Stimulated activated CD8-positive, alpha-beta memory T cell treated with anti-CD3 and anti-CD28 coated beads, Interleukin-7, amount 100 ng/mL, for 24 hours (primary cell): ENCODE results near the gene TRIM17.

ENCODE experiments used
- DNase-seq: peaks from one replicate; pipeline ENCODE4 v3.0.0-alpha.2; 2020; ENCODE audit warnings: low read depth

The TRIM17 gene, protein sequence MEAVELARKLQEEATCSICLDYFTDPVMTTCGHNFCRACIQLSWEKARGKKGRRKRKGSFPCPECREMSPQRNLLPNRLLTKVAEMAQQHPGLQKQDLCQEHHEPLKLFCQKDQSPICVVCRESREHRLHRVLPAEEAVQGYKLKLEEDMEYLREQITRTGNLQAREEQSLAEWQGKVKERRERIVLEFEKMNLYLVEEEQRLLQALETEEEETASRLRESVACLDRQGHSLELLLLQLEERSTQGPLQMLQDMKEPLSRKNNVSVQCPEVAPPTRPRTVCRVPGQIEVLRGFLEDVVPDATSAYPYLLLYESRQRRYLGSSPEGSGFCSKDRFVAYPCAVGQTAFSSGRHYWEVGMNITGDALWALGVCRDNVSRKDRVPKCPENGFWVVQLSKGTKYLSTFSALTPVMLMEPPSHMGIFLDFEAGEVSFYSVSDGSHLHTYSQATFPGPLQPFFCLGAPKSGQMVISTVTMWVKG

DNA sequence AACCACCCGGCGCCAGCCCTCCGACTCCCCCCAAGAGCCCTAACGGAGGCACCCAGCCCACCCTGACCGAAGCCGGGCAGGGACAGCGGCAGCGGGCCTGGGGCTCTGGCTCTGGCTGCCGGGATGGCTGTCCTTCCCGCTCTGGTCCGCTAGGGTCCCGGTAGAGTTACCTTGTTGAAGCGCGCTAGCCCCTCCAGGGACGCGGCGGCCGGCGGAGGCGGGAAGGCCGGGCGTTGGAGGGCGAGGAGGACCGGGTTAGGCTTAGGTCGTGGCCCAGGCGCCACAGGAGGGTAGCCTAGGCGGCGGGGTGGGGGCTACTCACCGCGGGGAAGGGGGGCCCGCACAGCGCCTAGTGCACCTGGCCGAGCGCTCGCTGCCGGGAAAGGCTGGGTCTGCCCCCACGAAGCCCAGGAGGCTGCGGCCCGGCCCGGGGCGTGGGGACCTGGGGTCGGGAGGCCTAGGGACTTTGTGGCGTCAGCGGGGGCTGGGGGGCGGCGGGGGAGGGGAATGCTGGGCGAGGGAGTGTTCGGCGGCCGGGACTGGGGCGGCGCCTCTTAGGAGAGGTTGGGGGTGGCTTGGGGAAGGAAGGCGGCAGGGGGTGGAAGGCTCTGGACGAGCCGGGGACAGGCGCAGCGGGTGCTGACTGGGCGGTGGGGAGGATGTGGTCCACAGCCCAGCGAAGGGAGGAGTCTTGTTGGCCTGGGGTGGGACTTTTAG, at the start of gene TRIM17:
Gene TRIM17, minus strand, starts transcription at position 645 of the 717 bp plus-strand sequence. CDS start 1,789 bp downstream, outside the sequence.
- no peak for DNase-seq

DNA sequence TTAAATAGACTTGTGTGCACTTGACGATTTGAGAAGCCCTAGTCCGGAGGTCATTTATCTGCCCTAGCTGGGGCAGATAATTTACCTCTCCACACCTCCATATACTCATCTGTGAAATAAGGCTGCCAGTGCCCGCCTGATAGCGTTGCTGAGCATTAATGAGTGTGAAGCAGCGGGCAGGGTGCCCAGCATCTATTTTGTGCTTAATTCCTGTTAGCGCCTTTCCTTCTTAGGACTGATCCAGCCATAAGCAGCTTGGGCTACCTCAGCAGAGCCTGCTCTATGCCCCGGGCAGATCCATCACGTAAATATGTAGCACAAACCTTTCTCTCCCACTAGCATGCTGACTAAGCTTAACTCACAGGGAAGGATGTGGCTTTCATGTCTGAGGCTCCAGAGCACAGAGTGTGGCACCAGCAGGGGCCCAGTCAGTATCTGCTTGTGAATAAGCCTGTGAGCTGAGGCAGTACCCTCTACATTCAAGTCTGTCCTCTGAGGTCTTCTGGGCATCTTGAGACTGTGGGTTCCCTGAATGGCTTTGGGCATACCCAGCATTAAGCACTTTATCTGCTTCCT, 49.0 kb upstream of the TRIM17 start:
- no peak for DNase-seq

DNA sequence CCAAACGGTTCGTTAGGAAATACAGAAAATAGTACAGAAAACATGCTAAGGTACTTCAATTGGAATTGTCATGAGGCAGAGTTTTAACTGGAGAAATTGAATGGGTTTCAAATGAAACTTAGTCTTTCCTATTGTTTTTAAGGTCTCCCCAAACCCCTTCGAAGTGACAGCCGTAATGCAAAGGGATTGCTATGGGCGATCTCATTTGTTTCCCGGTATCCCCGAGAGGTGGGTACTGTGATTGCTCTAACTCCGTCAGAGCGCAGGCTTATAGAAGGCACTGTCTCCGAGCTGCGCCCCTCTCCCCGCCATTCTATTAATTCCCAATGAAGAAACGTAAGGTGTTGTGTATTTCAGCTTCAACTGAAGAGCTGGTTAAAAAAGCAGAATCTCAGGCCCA, 48.5 kb upstream of the TRIM17 start:
- no peak for DNase-seq

DNA sequence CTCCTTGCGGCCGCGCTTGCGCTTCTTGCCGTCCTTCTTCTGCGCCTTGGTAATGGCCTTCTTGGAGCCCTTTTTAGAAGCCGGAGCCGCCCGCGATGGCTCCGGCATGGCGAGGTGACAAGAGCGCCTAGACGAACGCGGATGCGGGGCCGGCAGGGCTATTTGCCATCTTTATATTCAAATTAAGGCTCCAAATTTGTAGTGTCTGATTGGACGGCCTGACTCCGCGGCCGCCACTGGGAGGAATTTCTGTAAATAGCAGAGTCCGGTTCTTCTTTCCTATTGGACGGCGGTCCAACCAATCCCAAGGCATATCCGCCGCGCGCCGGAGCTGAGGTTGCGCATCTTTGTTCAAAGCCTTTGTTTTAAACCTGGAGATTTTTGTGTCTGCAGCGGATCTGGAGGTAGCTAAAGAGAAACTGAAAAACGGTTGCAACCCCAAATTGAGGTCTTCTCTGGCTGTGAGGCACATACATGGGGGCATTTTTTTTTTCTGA, 47.9 kb upstream of the TRIM17 start:
- DNase-seq: peak; percentile 66

DNA sequence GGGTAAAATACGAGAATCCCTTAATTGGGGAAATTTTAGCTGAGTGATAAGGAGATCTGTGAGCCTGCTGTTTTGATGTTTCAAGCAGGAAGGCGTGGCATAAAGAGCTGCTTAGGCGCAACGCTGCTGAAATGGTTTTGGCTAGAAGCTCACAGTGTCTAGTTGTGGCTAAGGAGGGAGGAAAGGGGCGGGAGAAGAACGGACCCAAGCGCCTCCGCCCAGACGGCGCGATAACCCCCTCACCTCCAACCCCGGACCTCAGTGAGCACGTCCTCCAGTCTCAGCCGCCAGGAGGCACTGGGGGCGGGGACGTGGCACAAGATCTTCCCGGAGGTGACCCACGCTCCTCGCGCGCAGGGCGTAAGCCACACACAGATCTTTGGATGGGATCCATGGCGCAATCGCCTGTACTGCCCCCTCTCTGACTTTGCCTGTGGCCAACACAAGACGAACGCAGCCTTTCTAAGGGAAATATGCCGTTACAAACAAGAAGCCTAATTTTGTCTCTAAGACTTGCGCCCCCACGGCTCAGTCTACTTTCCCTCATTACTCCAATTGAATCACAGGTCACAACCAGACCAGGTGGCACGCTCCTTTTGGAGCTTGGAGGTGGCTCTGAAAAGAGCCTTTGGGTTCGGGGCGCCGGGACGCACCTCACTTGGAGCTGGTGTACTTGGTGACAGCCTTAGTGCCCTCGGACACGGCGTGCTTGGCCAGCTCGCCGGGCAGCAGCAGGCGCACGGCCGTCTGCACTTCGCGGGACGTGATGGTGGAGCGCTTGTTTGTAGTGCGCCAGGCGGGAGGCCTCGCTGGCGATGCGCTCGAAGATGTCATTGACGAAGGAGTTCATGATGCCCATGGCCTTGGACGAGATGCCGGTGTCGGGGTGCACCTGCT, 47.1 kb upstream of the TRIM17 start:
- no peak for DNase-seq

DNA sequence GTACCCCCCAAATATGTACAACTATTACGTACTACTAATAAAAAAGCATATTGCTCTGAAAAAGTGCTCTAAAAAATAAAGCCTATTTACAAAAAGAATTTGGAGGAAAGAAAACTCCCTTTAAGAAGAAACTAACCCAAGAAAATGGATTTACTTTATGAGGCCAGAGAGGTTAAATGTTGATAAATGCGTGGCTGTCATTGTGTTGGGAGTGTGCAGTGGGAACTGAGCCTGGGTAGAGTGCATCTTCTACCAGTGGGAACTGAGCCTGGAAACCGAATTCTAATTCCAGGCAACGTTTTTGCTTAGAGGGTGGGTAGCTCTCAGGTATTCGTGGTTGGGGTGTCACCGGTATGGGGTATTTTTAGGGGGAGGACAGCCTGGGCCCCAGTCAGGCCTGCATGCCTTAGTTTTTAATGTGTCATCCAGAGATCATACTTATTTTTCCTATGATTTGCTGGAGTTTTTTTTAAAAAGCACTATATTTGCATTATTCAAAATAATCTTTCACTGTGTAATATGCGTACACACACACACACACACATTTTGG, 46.4 kb upstream of the TRIM17 start:
- DNase-seq: no peak

DNA sequence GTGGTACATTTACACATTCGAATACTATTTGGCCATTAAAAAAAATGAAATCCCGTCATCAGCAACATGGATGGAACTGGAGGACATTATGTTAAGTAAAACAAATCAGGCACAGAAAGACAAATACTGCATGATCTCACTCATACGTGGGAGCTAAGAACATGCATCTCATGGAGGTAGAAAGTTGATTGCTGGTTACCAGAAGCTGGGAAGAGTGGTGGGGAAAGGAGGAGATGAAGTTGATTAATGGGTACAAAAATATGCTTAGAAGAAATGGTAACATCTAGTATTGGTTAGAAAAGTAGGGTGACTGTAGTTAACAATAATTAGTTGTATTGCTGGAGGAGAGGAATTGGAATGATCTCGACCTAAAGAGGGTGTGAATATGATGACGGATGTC, 45.9 kb upstream of the TRIM17 start:
- no peak for DNase-seq

DNA sequence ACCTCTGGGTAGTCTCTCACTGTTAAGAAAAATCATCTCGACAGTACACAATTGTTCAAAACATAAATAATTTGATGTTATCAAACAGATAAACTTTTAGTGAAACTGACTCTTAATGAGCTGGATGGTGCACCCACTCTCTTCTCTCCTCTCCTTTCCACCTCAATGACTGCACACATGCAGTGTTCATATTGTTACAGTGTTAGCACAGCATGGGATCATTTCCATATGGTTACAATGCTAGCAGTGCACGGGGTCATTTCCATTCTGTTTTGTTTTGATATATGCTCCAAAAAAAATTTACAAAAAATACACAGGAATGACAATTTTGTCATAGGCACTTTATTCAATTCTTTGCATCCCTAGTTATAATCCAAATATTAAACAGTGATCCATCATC, 44.2 kb upstream of the TRIM17 start:
- DNase-seq: no peak

DNA sequence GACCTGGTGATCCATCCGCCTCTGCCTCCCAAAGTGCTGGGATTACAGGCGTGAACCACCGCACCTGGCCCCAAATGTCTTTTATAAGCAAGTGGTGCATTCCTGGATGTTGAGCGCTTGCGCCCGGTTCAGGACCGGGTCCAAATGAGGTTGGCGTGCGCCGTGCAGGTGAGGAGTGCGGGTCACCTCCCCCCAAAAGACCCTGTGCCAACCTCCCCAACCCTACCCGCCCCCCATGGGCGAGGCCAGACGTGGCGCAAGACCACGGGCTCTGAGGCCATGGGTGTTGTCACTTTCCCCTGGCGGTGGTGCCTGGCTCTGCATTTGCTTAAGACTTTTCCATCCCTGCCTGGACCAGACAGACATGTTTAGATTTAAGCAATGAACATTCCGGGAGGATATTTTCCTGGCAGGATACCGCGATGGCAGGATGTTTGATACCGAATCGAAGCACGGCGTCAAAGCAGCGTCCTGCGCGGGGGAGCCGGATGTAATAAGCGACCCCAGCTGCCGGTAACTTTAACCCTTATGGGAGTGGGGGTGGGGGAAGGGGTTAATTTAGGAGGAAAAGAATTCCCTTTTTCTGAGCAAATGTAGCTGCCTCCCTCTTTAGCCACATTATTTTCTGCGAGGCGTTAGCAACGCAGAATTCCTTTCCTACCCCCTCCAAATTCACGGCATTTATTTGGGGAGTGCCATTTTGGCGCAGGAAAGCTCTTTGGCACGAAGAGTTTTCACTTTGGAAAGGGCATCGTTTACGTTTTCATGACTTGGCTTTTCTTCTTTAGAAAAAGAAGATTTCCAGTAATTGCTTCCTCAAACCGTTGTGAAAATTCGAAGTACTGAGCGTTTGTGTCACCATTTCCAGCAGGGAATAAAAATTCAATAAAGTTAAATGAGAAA, 42.7 kb upstream of the TRIM17 start:
- DNase-seq: no peak

DNA sequence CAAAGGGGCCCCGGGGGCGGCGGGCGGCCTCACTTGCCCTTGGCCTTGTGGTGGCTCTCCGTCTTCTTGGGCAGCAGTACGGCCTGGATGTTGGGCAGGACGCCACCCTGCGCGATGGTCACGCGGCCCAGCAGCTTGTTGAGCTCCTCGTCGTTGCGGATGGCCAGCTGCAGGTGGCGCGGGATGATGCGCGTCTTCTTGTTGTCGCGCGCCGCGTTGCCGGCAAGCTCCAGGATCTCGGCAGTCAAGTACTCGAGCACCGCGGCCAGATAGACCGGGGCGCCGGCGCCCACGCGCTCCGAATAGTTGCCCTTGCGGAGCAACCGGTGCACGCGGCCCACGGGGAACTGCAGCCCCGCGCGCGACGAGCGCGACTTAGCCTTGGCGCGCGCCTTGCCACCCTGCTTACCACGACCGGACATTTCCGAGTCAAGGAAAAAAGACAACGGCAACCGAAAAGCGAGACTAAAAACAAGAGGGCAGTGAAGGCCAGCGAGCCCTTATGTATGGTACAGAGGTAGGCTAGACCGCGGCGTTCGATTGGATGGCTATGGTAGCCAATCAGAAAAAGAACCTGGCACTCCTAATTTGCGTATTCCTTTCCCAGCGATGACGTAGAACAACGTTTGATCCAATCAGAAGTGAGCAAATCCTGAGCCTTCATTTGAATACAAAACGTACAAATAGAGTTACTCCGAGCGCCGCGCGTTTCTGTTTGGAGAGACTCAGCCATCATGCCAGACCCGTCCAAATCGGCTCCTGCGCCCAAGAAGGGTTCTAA, 40.9 kb upstream of the TRIM17 start:
- peak; percentile 55 for DNase-seq

DNA sequence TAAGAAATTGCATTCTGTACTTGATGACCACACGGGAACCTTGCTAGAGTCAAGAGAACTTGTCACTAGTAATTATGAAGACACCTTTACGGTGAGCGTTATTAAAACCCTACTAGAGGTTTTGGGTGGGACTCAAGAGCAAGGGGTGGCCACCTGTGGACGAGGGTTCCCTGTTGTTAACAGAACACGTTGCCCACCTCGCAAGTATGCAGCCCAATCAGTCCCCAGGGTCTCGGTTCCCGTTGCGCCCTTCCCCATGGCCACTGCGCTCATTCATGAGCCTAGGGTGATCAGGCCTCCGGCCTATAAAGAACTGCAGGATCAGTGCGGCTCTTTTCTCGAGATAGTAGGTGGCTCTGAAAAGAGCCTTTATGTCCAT, 40.3 kb upstream of the TRIM17 start:
- DNase-seq: no peak

DNA sequence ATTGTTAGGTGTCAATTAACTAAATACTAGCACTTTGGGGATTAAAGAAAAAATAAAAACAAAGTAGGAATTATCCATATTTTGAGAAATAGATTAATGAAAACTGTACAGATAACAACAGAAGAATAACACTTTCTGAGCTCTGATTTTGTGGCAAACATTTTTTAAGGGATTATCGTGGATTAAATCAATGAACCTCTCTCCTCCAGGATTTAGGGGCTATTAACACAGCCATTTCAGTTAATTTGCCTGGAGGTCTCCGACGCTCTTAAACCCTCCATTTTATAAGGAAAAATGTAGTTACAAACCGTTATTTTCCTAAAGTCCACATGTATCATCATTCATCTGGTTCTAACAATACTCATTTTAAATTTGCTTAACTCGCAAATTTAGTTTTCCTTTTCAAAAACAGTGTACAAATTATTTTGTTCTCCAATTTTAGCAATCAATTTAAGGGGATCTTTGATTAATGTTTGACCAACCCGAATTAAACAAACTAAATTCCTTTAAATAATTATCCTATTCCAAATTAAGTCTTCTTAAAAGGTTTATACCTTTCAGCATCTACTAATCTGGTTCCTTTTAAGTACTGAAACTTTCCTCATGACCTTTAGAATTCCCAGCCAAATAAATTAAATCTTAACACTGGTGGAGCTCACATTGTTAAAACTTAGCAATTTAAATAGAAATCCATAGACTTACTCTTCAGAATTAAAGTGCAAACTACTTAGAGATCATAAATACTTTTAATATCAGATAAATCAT, 39.8 kb upstream of the TRIM17 start:
- no peak for DNase-seq

DNA sequence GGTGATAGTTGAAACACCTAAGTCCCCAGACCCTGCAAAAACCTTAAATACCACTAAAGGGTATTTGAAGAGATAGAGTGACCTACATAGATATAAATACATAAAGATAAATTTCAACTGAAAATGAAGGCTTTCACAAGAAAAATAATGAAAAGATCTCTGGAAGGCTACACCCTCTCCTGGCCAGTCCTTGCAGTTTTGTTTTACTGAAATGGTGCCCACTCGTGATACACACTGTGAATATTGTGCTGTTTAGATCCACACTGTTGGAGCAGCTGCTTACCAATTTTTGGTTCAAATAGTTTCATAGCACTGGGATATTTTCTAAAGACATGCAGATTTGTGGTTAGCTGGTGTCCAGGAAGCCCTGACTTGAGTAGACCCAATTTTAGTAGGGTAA, 39.1 kb upstream of the TRIM17 start:
- no peak for DNase-seq

DNA sequence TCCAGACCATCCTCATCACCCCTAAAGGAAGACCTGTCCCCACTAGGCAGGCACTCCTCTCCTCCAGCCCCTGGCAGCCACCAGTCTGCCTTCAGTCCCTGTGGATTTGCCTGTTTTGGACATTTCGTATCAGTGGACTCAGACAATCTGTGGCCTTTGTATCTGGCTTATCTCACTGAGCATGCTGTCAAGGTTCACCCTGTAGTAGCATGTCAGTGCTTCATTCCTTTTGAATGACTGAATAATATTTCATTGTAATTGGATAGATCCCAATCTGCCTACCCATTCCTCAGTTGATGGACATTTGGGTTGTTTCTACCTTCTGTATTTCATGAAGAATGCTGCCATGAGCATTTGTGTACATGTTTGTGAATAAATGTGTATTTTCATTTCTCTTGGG, 37.6 kb upstream of the TRIM17 start:
- no peak for DNase-seq

DNA sequence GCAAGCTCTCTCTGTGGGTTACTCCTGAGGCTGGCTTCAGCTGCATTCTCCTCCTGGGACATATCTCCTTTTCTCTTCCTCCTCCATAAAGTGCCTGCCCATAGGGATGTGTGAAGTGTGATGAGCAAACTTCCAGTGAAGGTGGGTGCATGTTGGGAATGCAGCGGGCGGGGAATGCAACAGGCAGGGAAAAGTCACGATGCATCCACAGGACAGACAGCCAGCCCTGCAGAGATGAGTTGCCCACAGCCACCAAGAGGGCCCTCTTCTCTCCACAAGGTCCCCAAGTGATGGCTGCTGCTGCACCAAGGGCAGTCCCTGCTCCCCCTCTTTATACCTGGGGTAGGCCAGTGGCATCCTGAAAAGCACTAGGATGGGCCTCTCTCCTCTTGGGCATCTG, 37.0 kb upstream of the TRIM17 start:
- no peak for DNase-seq

DNA sequence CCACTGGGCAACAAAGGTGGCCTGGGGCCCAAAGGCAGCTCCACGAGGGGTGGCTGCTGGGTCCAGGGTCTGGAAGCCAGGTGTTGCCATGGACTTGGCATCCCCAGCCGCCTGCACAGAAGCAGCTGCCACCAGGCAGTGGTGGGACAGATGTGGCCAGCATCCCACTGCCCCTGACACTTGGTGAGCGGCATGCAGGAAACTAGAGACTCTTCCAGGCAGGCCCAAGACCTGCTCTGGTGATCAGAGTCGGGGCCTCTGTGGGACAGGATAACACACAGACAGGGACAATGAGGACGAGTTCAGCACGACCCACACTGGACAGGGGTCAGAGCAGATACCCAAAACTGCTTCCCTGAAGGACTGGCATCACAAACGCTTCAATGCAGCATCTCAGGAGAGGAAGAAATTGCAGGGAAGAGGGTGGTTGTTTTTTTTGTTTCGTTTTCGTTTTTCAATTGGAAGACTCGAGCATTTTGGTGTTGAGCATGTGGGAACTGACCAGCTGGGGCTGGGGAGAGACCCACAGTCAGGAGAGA, 36.4 kb upstream of the TRIM17 start:
- DNase-seq: no peak

DNA sequence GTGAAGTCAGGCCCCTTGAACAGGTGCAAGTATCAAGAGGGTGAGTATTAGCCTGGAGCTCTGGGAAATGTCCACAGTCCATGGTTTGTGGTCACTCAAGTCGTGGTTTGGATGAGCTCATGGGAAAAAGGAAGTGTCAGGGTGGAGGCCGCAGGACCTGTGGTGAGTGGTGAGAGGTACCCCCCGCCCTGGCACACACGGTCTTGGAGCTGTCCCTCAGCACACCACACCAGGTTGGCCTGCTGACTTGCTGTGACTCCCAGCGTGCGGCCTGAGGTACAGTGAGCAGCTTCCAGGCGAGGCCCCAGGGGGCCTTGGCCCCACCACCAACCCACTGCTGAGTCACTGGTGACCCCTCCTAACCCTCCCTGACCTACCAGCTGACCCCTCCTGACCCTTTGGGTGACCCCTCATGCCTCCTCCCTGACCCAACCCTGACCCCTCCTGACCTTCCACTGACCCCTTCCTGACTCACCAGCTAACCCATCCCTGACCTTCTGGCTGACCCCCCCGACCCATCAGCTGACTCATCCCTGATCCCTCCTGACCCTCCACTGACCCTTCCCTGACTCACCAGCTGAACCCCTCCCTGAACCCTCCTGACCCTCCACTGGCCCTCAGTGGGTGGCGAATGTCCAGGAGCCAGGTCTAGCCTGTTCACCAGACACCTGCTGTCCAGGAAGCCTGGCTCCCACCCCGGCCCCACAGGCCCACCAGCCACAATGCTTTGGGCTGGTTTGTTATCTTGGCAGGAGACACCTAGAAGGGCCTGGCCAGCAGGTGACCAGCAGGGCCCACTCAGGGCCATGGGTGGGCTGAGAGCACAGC, 35.7 kb upstream of the TRIM17 start:
- no peak for DNase-seq

DNA sequence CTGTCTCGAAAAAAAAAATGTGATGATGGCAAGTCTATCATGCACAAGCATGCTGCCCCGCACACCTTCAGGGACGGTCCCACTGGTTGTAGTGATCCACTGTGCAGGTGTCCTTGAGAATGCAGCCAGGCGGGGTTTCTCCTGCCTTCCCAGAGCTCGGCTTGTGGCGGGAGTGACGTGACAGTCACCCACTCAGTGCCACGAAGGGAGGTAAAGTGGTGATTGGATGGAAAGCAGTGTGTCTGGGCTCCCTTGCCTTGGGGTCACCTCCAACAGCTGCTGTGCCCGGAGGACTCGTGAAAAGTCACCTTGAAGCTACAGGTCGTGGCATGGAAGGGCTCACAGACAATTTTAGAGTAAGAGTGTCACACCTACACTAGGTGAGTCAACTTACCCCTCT, 33.5 kb upstream of the TRIM17 start:
- DNase-seq: no peak
